ENCODE data around the gene SLC44A3.

DNA sequence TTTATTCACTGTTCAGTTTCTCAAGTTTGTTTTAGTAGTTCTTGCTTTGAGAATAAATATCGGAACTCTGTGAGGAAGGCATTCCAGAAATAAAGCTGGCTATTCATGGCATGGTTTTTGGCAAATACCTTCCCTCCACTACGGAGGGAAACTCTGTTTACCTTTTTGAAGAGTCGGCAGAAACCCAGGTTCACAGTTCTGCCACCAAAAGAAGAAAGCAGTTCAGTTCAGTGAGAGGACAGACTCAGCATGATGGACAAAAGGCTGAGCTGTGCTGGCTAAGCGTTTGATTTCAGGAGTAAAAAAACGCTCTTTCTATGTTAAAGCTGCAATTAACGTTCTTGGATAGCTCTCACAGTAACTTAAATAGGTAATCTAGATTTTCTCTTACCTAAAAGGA lies 64.3 kb downstream of the SLC44A3 start:
- TF ChIP-seq, protein P1, sequence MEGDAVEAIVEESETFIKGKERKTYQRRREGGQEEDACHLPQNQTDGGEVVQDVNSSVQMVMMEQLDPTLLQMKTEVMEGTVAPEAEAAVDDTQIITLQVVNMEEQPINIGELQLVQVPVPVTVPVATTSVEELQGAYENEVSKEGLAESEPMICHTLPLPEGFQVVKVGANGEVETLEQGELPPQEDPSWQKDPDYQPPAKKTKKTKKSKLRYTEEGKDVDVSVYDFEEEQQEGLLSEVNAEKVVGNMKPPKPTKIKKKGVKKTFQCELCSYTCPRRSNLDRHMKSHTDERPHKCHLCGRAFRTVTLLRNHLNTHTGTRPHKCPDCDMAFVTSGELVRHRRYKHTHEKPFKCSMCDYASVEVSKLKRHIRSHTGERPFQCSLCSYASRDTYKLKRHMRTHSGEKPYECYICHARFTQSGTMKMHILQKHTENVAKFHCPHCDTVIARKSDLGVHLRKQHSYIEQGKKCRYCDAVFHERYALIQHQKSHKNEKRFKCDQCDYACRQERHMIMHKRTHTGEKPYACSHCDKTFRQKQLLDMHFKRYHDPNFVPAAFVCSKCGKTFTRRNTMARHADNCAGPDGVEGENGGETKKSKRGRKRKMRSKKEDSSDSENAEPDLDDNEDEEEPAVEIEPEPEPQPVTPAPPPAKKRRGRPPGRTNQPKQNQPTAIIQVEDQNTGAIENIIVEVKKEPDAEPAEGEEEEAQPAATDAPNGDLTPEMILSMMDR (IDR thresholded peaks at IDR 0.05) = no peak
- no peak for TF ChIP-seq POLR2A (IDR thresholded peaks at IDR 0.05)

Measured in adrenal gland (tissue), 5 donors.